Endodermal cell (in vitro differentiated cells): Measurements from ENCODE around the gene DUSP23. TPM values are rescaled to one million over a fixed set of nuclear protein-coding genes. Genes with fewer than 3 reads are reported as not detected.

Source experiments
- DNase-seq: peaks from one replicate; pipeline ENCODE4 v3.0.0-alpha.2; 2017
- H3K27ac ChIP-seq: 2 replicates; pipeline ENCODE4 v1.5.1; 2013; ENCODE audit warnings: mild to moderate bottlenecking, low read depth, low read length, moderate library complexity
- H3K27me3 ChIP-seq: 2 replicates; pipeline ENCODE4 v1.6.1; 2013; ENCODE audit warnings: mild to moderate bottlenecking, low read length, moderate library complexity; ENCODE audit not compliant: insufficient read depth, control insufficient read depth, poor library complexity, severe bottlenecking
- H3K36me3 ChIP-seq: 2 replicates; pipeline ENCODE4 v1.7.0; 2013; ENCODE audit warnings: mild to moderate bottlenecking, low read length, moderate library complexity; ENCODE audit not compliant: control insufficient read depth, insufficient read depth
- H3K4me1 ChIP-seq: one replicate; pipeline ENCODE4 v1.7.0; 2013; ENCODE audit warnings: low read length; ENCODE audit not compliant: control insufficient read depth, insufficient read depth
- H3K4me3 ChIP-seq: 2 replicates; pipeline ENCODE4 v1.5.1; 2013; ENCODE audit warnings: mild to moderate bottlenecking, low read length, moderate library complexity
- H3K9ac ChIP-seq: 2 replicates; pipeline ENCODE4 v1.6.1; 2013; ENCODE audit warnings: mild to moderate bottlenecking, low read length, moderate library complexity; ENCODE audit not compliant: poor library complexity, severe bottlenecking; ENCODE audit errors: extremely low read depth
- H3K9me3 ChIP-seq: 2 replicates; pipeline ENCODE4 v1.6.1; 2013; ENCODE audit warnings: mild to moderate bottlenecking, low read length, moderate library complexity; ENCODE audit not compliant: control insufficient read depth
- H3K27ac Mint-ChIP-seq: 2 replicates; pipeline ENCODE4 v1.8.0; 2020; ENCODE audit warnings: mixed read lengths
- H3K27me3 Mint-ChIP-seq: 2 replicates; pipeline ENCODE4 v1.8.0; 2021; ENCODE audit warnings: mild to moderate bottlenecking, mixed read lengths; ENCODE audit not compliant: insufficient read depth
- H3K36me3 Mint-ChIP-seq: 2 replicates; pipeline ENCODE4 v1.8.0; 2020; ENCODE audit warnings: low read depth, mixed read lengths
- H3K4me1 Mint-ChIP-seq: 2 replicates; pipeline ENCODE4 v1.8.0; 2020; ENCODE audit warnings: mixed read lengths
- H3K4me3 Mint-ChIP-seq: 2 replicates; pipeline ENCODE4 v1.8.0; 2020; ENCODE audit warnings: mild to moderate bottlenecking, moderate library complexity, mixed read lengths
- H3K9me3 Mint-ChIP-seq: 2 replicates; pipeline ENCODE4 v1.8.0; 2020; ENCODE audit warnings: mild to moderate bottlenecking, mixed read lengths
- CTCF ChIP-seq: fragments of 200-600 bp; sonication (generic); conservative IDR thresholded peaks from 2 replicates; pipeline ENCODE4 v1.5.0; 2021; ENCODE audit warnings: antibody characterized with exemption, mild to moderate bottlenecking
- WGBS, 2 experiments: methylation state at CpG; one replicate each; pipeline versions ENCODE4 v1.1.5 to v1.1.7; 2013; ENCODE audit warnings: missing lambda C conversion rate in 2 of 2, mixed read lengths in 1 of 2; ENCODE audit not compliant: insufficient coverage in 1 of 2, insufficient read length in 1 of 2; 5-methylcytosine and 5-hydroxymethylcytosine counted together
- total RNA-seq, 2 donors: library from RNA; stranded (reverse); fragmentation: NEBNext Ultra II Directional in 1 of 2; extraction: Animal tissue kit (Norgen Biotek cat#: 25700) in 1 of 2; gene quantifications; 2 replicates in 1 of 2; 3 replicates in 1 of 2; pipeline ENCODE4 v1.2.1, GENCODE V29; 2021

The DUSP23 gene
- total RNA-seq, 2 donors from 2014 or later = 28.8 to 32.3 TPM

GRCh38 chr1:159756397-159756796 lies 24.4 kb upstream of the DUSP23 start:
- H3K9me3 Mint-ChIP-seq = peaks cover 3% of the 10 kb centered on the region
- H3K27me3 Mint-ChIP-seq = no peaks in the 10 kb centered on the region
- Histone ChIP-seq H3K27me3 (no peaks in the 10 kb centered on the region), H3K4me3 (no peak overlapping the region), H3K27ac (no peak overlapping the region), H3K9ac (no peak overlapping the region), H3K9me3 (no peaks in the 10 kb centered on the region), H3K36me3 (no peaks in the 10 kb centered on the region), H3K4me1 (no peaks in the 10 kb centered on the region)
- no peaks in the 10 kb centered on the region for H3K36me3 Mint-ChIP-seq
- no peak overlapping the region for H3K4me3 Mint-ChIP-seq
- no peak for TF ChIP-seq CTCF
- H3K4me1 Mint-ChIP-seq = no peaks in the 10 kb centered on the region
- no peak for DNase-seq
- no peak overlapping the region for H3K27ac Mint-ChIP-seq

GRCh38 chr1:159763686-159764085 lies 17.1 kb upstream of the DUSP23 start:
- peaks cover 10% of the 10 kb centered on the region for H3K27me3 Mint-ChIP-seq
- Histone ChIP-seq H3K4me3 (no peak overlapping the region), H3K9me3 (no peaks in the 10 kb centered on the region), H3K36me3 (no peaks in the 10 kb centered on the region), H3K27me3 (no peaks in the 10 kb centered on the region), H3K27ac (no peak overlapping the region), H3K4me1 (no peaks in the 10 kb centered on the region), H3K9ac (no peak overlapping the region)
- no peak for TF ChIP-seq CTCF
- H3K9me3 Mint-ChIP-seq = peaks cover 4% of the 10 kb centered on the region
- H3K36me3 Mint-ChIP-seq = no peaks in the 10 kb centered on the region
- peaks cover 10% of the 10 kb centered on the region for H3K4me1 Mint-ChIP-seq
- H3K27ac Mint-ChIP-seq = no peak overlapping the region
- DNase-seq = no peak
- WGBS, 2 experiments = 89% methylated on average over 1 of the region's 1 CpG; no CpG with 5 or more reads in 1 of the 2 experiments
- no peak overlapping the region for H3K4me3 Mint-ChIP-seq

- Mint-ChIP-seq H3K4me1 (peaks cover 11% of the 10 kb centered on the region), H3K9me3 (peaks cover 4% of the 10 kb centered on the region), H3K27ac (no peak overlapping the region), H3K36me3 (no peaks in the 10 kb centered on the region), H3K4me3 (no peak overlapping the region), H3K27me3 (peaks cover 10% of the 10 kb centered on the region)
- H3K4me3 ChIP-seq = no peak overlapping the region
- 88 to 100% methylated on average over 2 to 3 of the region's 3 CpGs for WGBS, 2 experiments
- H3K27me3 ChIP-seq = no peaks in the 10 kb centered on the region
- no peak for TF ChIP-seq CTCF
- no peak overlapping the region for H3K9ac ChIP-seq
- H3K36me3 ChIP-seq = no peaks in the 10 kb centered on the region
- H3K9me3 ChIP-seq = no peaks in the 10 kb centered on the region
- DNase-seq = no peak
- no peaks in the 10 kb centered on the region for H3K4me1 ChIP-seq
- no peak overlapping the region for H3K27ac ChIP-seq
These were observed 15.0 kb upstream of the DUSP23 start for GRCh38 chr1:159765806-159766205.
